ENCODE data around the gene ADTRP.
A peak's percentile ranks its signal among the peaks of the same experiment; 100 is the strongest.

ADTRP gene

GRCh38 chr6:11755725-11756124 is 22.9 kb downstream of the ADTRP start:
- no peak for DNase-seq (ENCODE audit: low spot score)

- no peak for DNase-seq (ENCODE audit: low spot score)
Observed at GRCh38 chr6:11754625-11755271, 23.9 kb downstream of the ADTRP start.

GRCh38 chr6:11753798-11754197 is 24.8 kb downstream of the ADTRP start:
- DNase-seq (ENCODE audit: low spot score) = no peak

DNA sequence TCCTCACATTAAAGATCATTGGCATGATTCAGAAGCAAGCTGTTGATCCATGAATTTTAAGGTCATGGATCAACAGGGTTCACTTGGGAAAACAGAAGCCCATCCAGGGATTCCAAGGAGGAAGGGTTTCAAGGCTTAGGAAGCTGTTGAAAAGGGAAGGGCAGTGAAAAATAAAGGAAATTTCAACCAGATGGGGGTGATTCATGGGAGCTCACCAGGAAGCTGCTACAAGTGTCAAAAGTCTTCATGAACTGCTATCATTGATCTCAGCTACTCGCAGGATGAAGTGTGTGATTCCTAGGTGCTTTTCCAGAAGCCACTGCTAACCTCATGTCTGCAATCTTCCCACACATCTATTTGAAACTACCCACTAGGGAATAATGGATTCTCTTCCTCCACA is 26.2 kb downstream of the ADTRP start:
- no peak for DNase-seq (ENCODE audit: low spot score)

- no peak for DNase-seq (ENCODE audit: low spot score)
Observed at GRCh38 chr6:11750682-11751081, 27.9 kb downstream of the ADTRP start.

DNA sequence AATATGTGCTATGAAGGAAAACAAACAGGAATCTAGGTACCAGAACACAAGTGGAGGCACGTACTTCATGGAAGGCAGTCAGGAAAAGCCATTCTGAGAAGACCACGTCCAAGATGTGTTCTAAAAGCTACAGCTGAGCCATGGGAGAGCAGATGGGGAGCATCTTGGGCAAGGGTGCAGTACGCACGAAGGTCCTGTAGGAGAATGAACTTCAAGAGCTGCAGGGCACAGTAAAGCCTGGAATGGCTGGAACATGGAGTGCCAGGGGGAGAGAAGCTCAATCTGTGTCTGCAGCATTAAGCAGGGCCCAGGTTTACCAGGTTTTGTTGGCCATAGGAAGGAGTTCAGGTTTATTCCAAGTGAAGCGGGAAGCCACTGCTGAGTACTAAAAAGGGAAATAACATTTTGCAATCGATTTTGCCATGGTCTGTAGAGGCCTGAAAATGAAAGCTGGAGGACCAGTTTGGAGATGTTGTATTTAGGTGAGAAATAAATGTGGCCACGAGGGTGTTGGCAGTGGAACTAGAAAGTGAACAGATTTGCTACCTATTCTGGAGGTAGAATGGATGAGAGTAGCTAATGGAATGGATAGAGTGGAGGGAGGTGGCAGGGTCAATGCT is 29.9 kb downstream of the ADTRP start:
- DNase-seq (ENCODE audit: low spot score) = no peak

GRCh38 chr6:11747021-11747420 is 31.6 kb downstream of the ADTRP start:
- DNase-seq (ENCODE audit: low spot score) = no peak

DNA sequence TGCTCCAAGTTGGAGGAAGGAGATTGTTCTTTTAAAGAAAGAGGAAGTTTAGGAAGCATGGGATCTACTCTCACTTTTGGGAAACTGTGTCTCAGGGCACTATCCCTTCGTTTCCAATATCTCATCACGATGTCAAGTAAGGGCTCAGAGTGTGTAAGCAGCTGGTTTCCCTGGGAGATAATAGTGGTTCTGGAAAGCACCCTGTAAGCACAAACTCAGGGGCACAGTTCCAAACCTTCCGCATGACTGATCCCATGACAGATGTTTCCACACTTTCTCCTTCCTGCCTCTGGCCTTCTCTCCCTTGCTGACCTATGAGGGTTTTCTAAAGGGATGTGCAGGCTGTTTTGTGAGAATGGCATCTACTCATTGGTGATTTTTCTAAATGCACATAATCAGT is 33.9 kb downstream of the ADTRP start:
- DNase-seq (ENCODE audit: low spot score) = no peak

DNA sequence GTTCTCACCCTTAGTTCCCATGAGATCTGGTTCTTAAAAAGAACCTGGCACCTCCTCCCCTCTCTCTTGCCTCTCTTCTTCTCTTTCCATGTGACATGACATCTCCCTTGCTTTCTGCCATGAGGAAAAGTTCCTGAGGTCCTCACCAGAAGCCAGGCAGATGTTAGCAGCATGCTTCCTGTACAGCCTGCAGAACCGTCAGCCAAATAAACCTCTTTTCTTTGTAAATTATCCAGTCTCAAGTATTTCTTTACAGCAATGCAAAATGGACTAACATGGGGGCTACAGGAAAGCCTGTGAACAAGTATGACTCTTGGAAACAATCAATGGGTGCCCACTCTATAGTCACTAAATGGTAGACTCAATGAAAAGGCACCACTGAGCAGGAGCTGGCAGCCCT is 34.5 kb downstream of the ADTRP start:
- DNase-seq (ENCODE audit: low spot score) = no peak

- no peak for DNase-seq (ENCODE audit: low spot score)
Observed at GRCh38 chr6:11740875-11741274, 37.7 kb downstream of the ADTRP start.

- no peak for DNase-seq (ENCODE audit: low spot score)
Observed at GRCh38 chr6:11738661-11739375, 39.8 kb downstream of the ADTRP start.

GRCh38 chr6:11738234-11738633 is 40.4 kb downstream of the ADTRP start:
- no peak for DNase-seq (ENCODE audit: low spot score)

DNA sequence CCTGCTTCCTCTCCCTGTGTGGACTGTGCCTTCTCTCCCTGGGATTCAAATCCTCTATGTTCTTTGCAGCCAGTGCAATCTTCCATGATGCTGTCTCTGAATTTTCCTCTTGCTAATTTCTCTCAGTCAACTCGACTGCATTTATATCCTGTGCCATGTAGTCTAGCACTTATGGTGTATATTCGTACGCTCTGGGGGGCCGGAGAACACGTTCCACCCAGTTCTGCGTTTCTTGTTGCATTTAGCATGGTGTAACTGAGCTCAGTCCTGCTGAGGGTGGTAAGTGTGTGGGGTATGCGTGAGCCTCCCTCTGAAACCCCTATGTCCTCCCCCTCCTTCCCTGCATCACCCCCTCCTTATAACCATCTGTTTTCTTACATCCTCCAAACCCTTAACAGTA is 42.0 kb downstream of the ADTRP start:
- DNase-seq (ENCODE audit: low spot score) = no peak

GRCh38 chr6:11734861-11735613 is 43.6 kb downstream of the ADTRP start:
- no peak for DNase-seq (ENCODE audit: low spot score)

DNA sequence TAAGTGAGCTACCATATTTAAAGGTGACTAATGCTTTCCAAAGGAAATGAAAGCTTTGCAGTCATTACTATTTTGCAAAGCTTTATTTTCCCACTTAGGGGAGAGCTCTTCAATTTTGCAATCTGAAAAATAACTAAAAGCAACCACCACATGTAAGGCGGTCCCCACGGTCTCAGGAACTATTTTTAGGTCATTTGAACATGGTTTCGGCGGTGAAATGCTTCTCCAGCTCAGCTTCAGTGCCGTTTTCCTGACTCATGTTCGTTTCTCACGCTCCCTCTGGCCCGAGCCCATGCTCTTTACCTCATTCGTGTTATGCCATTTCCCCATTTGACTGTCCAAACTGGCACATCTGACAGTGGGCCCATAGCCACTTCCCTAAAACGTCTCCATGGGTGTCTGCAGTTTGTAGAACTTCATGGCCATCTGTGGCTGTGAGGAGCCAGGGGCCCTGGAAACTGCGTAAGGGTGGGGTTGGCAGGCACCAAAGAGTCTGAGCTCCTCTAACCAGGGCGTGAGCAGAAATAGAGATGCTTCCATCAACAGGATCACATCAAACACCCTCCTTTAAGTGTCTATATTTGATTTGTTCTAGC is 46.5 kb downstream of the ADTRP start:
- DNase-seq (ENCODE audit: low spot score) = no peak

GRCh38 chr6:11731423-11731822 is 47.2 kb downstream of the ADTRP start:
- no peak for DNase-seq (ENCODE audit: low spot score)

DNA sequence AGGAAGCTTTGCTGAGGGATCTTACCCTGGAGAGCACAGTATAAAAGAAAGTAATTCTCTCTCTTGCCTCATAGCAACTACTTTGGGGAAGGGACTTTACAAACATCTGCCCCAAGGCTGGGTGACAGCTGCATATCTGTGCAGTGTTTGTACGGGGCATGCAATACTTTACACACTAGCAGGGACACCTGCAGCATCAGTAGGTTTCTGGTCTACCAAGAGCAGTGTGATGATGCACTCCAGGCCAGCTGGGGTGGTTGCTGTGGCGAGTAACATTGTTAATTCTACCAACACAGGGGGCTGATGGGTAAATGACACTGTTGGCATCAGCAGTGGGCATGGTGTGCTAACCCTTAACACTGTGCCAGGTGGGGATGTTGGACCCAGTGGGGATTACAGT is 48.0 kb downstream of the ADTRP start:
- no peak for DNase-seq (ENCODE audit: low spot score)

DNA sequence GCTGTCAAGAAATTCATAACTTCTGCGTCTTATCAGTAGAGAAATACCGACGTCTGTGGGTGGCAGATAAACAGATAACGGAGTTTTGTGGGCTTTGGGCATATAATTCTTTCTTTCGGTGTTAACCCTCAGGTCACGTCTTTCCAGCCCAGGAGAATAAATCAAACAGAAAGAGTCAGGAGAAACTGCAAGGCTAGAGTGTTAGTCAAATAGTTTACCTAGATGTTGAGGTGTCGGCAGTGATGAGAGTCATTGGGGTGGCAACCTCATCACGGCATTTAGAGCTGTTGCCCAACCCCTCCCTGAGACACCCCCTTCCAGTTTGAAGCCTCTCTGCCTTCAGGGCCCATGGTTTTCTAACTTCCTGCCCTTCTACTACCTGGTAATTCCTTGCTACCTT is 49.5 kb downstream of the ADTRP start:
- peak; percentile 50 for DNase-seq (ENCODE audit: low spot score)

- peak; percentile 74 for DNase-seq (ENCODE audit: low spot score)
Observed at GRCh38 chr6:11727998-11728961, 50.3 kb downstream of the ADTRP start.

GRCh38 chr6:11727346-11727997 is 51.1 kb downstream of the ADTRP start:
- no peak for DNase-seq (ENCODE audit: low spot score)

DNA sequence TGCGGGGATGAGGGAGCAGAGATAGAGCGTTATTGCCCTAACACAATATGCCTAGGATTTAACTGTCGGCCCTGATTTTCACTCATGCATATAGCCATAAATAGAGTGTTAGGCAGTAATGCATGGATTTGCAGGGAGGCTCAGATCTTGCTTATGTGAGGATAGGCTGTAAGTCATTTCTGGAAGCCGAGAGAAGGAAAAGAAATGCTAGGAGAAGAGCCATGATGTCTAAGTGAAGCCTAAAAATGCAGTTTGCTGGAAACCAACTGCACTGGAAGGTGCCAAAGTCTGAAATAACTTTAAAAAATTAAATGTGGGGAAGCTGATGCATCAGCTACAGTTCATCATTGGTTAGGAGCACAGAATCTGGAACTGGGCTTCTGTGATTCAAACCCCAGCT is 54.3 kb downstream of the ADTRP start:
- no peak for DNase-seq (ENCODE audit: low spot score)

Data from CD4-positive, alpha-beta T cell treated with Interleukin-15 for 4 hours (primary cell).